Measurements from ENCODE around the gene LPAR2. TPM values are rescaled to one million over a fixed set of nuclear protein-coding genes. Genes with fewer than 3 reads are reported as not detected.

Gene LPAR2
- total and polyA plus RNA-seq, 2 donors (not counting 3 experiments of a cell fraction or from before 2014, with no cell fraction given), result 4.7 to 5.0 TPM

GRCh38 chr19:19672816-19673215 lies 44.8 kb upstream of the LPAR2 start:
- intact Hi-C loops (cut with micrococcal nuclease), result no loop called here
- no peak for TF ChIP-seq GATA2 (IDR thresholded peaks at IDR 0.05; ENCODE audit: insufficient read depth, insufficient read length, low read depth, low read length)
- no peak for TF ChIP-seq JUN (IDR thresholded peaks at IDR 0.05; ENCODE audit: borderline replicate concordance, insufficient read depth, insufficient read length, low read depth)
- TF ChIP-seq EZH2 (IDR thresholded peaks at IDR 0.05; ENCODE audit: borderline replicate concordance, low read depth, low read length, severe bottlenecking), result no peak
- TF ChIP-seq FOS (IDR thresholded peaks at IDR 0.05; ENCODE audit: borderline replicate concordance, insufficient read depth, low read length), result no peak
- no peak for TF ChIP-seq POLR2A (IDR thresholded peaks at IDR 0.05; ENCODE audit: low read depth, low read length)
- TF ChIP-seq, protein P1, sequence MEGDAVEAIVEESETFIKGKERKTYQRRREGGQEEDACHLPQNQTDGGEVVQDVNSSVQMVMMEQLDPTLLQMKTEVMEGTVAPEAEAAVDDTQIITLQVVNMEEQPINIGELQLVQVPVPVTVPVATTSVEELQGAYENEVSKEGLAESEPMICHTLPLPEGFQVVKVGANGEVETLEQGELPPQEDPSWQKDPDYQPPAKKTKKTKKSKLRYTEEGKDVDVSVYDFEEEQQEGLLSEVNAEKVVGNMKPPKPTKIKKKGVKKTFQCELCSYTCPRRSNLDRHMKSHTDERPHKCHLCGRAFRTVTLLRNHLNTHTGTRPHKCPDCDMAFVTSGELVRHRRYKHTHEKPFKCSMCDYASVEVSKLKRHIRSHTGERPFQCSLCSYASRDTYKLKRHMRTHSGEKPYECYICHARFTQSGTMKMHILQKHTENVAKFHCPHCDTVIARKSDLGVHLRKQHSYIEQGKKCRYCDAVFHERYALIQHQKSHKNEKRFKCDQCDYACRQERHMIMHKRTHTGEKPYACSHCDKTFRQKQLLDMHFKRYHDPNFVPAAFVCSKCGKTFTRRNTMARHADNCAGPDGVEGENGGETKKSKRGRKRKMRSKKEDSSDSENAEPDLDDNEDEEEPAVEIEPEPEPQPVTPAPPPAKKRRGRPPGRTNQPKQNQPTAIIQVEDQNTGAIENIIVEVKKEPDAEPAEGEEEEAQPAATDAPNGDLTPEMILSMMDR (IDR thresholded peaks at IDR 0.05; ENCODE audit: extremely low read depth in 1 of 2, insufficient read depth in 1 of 2, low read depth in 1 of 2, low read length in 2 of 2), result no peak
- TF ChIP-seq, protein P2, sequence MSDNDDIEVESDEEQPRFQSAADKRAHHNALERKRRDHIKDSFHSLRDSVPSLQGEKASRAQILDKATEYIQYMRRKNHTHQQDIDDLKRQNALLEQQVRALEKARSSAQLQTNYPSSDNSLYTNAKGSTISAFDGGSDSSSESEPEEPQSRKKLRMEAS (IDR thresholded peaks at IDR 0.05; ENCODE audit: insufficient read depth, insufficient read length), result no peak
- no peak for TF ChIP-seq POLR2AphosphoS5 (IDR thresholded peaks at IDR 0.05; ENCODE audit: insufficient read depth, low read depth, low read length)
- no peak for TF ChIP-seq MYC (IDR thresholded peaks at IDR 0.05; ENCODE audit: low read depth, low read length)
- ChIA-PET CTCF (no interaction called here), POLR2A (no interaction called here)
- Histone ChIP-seq H3K9ac (replicated peaks; ENCODE audit: extremely low read depth, insufficient read depth, low read length) (no peak overlapping the region), H3K9me1 (replicated peaks; ENCODE audit: control insufficient read depth, extremely low read depth, insufficient read depth, low read length) (no peaks in the 10 kb centered on the region), H3K9me3 (replicated peaks; ENCODE audit: control insufficient read depth, insufficient read depth, low read length) (no peaks in the 10 kb centered on the region), H3K79me2 (ENCODE audit: control insufficient read depth, insufficient read depth, low read length) (peaks cover 6% of the 10 kb centered on the region), H3K27me3 (ENCODE audit: control insufficient read depth in 2 of 2, insufficient read depth in 2 of 2, low read length in 2 of 2) (no peaks in the 10 kb centered on the region), H2AFZ (ENCODE audit: low read depth, low read length) (no peak overlapping the region), H3K27ac (ENCODE audit: insufficient read depth, low read depth, low read length) (no peak overlapping the region), H3K4me3 (replicated peaks in 1 of 3; ENCODE audit: insufficient read depth in 1 of 3, low read depth in 1 of 3, low read length in 3 of 3) (no peak overlapping the region), H3K36me3 (ENCODE audit: control insufficient read depth in 2 of 2, extremely low read depth in 1 of 2, insufficient read depth in 2 of 2, low read length in 2 of 2) (peaks cover 0 to 9% of the 10 kb centered on the region in 2 experiments), H4K20me1 (replicated peaks; ENCODE audit: control insufficient read depth, extremely low read depth, insufficient read depth, low read length) (no peaks in the 10 kb centered on the region), H3K4me1 (ENCODE audit: control insufficient read depth, extremely low read depth, insufficient read depth, low read length) (peaks cover 6% of the 10 kb centered on the region), H3K4me2 (ENCODE audit: insufficient read depth, low read length) (no peak overlapping the region)
- DNase-seq (ENCODE audit: low read depth, low spot score) (no peak), FAIRE-seq (no peak)
- no TSS peak for BruUV-seq (replicated peaks)
- dilution Hi-C loops (cut with MboI; ENCODE audit: extremely low pct_ligation_motif_present, low sequenced_read_pairs), result no loop called here

All from endothelial cell of umbilical vein (primary cell).